ENCODE measurements around the gene SELE.
"Not testable (repeated sequence)": the region's sequence is repeated elsewhere in the genome, so short reads cannot be mapped to it uniquely, and the experiment has no call there.

SELE gene

DNA sequence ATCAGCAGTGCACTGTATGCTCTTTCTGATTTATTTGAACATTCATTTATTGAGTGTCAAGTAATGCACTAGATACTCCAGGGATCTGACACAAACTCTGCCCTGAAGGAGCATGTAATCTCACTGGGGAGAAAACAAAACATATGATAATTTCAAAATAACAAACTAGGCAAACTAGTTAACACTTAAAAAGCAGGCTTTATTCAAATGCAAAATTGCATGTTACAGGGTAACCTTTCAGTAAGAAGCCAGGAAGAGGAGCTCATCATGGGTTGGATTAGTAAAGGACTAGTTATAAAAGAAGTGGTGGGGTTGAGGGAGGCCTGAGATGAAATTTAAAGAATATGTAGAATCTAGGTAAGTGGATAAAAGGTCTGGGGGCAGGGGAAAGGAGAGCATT lies 43.4 kb downstream of the SELE start:
- TF ChIP-seq RARB (CRISPR knock-in tag; IDR thresholded peaks at IDR 0.05): no peak
- no peak for TF ChIP-seq ESRRG (CRISPR knock-in tag; IDR thresholded peaks at IDR 0.05)
- TF ChIP-seq ZFP30 (CRISPR knock-in tag; IDR thresholded peaks at IDR 0.05): no peak
- TF ChIP-seq ZNF70 (CRISPR knock-in tag; IDR thresholded peaks at IDR 0.05): no peak
- TF ChIP-seq CSDC2 (CRISPR knock-in tag; IDR thresholded peaks at IDR 0.05): no peak
- ATAC-seq: no peak

DNA sequence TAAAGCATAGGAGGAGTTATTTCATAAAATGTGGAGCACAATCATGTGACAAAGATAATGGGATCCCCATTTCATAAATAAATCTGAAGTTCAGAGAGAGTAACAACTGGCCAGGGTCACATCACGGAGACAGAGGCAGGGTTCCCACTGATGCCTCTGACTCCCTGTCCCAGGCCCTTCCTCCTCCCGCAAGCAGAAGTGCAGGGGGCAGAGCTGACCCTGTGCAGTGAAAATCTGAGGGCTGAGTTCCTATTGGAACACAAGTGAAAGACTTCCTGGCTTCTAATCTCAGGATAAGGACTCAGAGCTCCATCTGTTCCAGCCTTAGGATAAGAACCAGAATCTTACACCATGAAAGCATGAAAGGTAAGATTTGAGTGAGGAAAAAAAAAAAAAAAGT lies 44.5 kb downstream of the SELE start:
- TF ChIP-seq ZC3H10 (CRISPR knock-in tag; IDR thresholded peaks at IDR 0.05) (no peak), ZNF8 (CRISPR knock-in tag; IDR thresholded peaks at IDR 0.05) (no peak), RARB (CRISPR knock-in tag; IDR thresholded peaks at IDR 0.05) (no peak), CSDC2 (CRISPR knock-in tag; IDR thresholded peaks at IDR 0.05) (no peak), ARNTL (CRISPR knock-in tag; IDR thresholded peaks at IDR 0.05; ENCODE audit: borderline replicate concordance, low read depth) (no peak), ZNF70 (CRISPR knock-in tag; IDR thresholded peaks at IDR 0.05) (no peak), PPARA (CRISPR knock-in tag; IDR thresholded peaks at IDR 0.05; ENCODE audit: borderline replicate concordance) (no peak), ZFP30 (CRISPR knock-in tag; IDR thresholded peaks at IDR 0.05) (no peak), ZNF565 (CRISPR knock-in tag; conservative IDR thresholded peaks at IDR 0.05; ENCODE audit: low read depth) (no peak)
- TF ChIP-seq, protein P1, sequence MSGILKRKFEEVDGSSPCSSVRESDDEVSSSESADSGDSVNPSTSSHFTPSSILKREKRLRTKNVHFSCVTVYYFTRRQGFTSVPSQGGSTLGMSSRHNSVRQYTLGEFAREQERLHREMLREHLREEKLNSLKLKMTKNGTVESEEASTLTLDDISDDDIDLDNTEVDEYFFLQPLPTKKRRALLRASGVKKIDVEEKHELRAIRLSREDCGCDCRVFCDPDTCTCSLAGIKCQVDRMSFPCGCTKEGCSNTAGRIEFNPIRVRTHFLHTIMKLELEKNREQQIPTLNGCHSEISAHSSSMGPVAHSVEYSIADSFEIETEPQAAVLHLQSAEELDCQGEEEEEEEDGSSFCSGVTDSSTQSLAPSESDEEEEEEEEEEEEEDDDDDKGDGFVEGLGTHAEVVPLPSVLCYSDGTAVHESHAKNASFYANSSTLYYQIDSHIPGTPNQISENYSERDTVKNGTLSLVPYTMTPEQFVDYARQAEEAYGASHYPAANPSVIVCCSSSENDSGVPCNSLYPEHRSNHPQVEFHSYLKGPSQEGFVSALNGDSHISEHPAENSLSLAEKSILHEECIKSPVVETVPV (CRISPR knock-in tag; IDR thresholded peaks at IDR 0.05): no peak
- no peak for ATAC-seq

DNA sequence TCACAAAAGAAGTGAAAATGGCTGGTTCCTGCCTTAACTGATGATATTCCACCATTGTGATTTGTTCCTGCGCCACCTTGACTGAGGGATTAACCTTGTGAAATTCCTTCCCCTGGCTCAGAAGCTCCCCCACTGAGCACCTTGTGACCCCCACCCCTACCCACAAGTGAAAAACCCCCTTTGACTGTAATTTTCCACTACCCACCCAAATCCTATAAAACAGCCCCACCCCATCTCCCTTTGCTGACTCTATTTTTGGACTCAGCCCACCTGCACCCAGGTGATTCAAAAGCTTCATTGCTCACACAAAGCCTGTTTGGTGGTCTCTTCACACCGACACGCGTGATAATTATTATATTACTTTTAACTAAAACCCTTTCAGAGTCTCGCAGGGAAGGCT lies 45.5 kb downstream of the SELE start:
- not testable (repeated sequence) for ATAC-seq

DNA sequence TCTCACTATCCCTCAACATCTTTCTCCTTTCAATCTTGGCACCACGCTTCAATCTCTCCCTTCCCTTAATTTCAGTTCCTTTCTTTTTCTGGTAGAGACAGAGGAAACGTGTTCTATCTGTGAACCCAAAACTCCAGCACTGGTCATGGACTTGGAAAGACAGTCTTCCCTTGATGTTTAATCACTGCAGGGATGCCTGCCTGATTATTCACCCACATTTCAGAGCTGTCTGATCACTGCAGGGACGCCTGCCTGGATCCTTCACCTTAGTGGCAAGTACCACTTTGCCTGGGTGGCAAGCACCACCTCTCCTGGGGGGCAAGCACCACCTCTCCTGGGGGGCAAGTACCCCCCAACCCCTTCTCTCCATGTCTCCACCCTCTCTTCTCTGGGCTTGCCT lies 50.2 kb downstream of the SELE start:
- no peak for ATAC-seq
- TF ChIP-seq, protein P1 (CRISPR knock-in tag; IDR thresholded peaks at IDR 0.05): no peak
- TF ChIP-seq CSDC2 (CRISPR knock-in tag; IDR thresholded peaks at IDR 0.05): no peak
- TF ChIP-seq BACH2 (CRISPR knock-in tag; IDR thresholded peaks at IDR 0.05; ENCODE audit: borderline replicate concordance): no peak
- no peak for TF ChIP-seq ZC3H10 (CRISPR knock-in tag; IDR thresholded peaks at IDR 0.05)

DNA sequence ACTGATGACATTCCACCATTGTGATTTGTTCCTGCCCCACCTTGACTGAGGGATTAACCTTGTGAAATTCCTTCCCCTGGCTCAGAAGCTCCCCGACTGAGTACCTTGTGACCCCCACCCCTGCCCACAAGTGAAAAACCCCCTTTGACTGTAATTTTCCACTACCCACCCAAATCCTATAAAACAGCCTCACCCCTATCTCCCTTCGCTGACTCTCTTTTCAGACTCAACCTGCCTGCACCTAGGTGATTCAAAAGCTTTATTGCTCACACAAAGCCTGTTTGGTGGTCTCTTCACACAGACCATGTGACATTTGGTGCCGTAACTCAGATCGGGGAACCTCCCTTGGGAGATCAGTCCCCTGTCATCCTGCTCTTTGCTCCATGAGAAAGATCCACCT lies 50.7 kb downstream of the SELE start:
- not testable (repeated sequence) for ATAC-seq

DNA sequence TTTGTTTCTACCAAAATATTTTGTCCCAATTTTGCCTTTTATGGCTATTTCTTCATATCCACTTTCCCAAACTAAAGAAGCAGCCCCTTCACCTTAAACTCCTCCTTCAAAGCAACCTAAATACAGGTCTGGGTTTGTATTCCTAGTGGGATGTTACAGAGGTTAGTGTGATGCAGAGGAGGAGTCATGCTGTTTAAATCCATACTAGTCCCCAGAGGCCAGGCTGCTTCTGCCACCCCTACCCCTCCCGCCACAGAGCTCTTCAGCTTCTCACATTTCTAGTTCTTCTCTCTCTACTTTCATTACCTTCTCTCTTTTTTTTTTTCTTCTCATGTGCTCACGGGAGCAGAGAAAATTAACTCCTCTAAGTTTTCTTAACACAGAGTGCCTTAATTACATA lies 51.8 kb downstream of the SELE start:
- TF ChIP-seq TOX (CRISPR knock-in tag; IDR thresholded peaks at IDR 0.05; ENCODE audit: borderline replicate concordance): no peak
- no peak for TF ChIP-seq ZFP30 (CRISPR knock-in tag; IDR thresholded peaks at IDR 0.05)
- TF ChIP-seq ZNF565 (CRISPR knock-in tag; conservative IDR thresholded peaks at IDR 0.05; ENCODE audit: low read depth): no peak
- no peak for TF ChIP-seq OSR1 (CRISPR knock-in tag; IDR thresholded peaks at IDR 0.05)
- no peak for TF ChIP-seq ZNF8 (CRISPR knock-in tag; IDR thresholded peaks at IDR 0.05)
- TF ChIP-seq, protein P2, sequence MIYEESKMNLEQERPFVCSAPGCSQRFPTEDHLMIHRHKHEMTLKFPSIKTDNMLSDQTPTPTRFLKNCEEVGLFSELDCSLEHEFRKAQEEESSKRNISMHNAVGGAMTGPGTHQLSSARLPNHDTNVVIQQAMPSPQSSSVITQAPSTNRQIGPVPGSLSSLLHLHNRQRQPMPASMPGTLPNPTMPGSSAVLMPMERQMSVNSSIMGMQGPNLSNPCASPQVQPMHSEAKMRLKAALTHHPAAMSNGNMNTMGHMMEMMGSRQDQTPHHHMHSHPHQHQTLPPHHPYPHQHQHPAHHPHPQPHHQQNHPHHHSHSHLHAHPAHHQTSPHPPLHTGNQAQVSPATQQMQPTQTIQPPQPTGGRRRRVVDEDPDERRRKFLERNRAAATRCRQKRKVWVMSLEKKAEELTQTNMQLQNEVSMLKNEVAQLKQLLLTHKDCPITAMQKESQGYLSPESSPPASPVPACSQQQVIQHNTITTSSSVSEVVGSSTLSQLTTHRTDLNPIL (CRISPR knock-in tag; IDR thresholded peaks at IDR 0.05; ENCODE audit: low read depth): no peak
- no peak for TF ChIP-seq SNAI2 (CRISPR knock-in tag; IDR thresholded peaks at IDR 0.05)
- no peak for TF ChIP-seq ESRRG (CRISPR knock-in tag; IDR thresholded peaks at IDR 0.05)
- no peak for TF ChIP-seq RARB (CRISPR knock-in tag; IDR thresholded peaks at IDR 0.05)
- no peak for TF ChIP-seq ZC3H10 (CRISPR knock-in tag; IDR thresholded peaks at IDR 0.05)
- no peak for TF ChIP-seq BACH2 (CRISPR knock-in tag; IDR thresholded peaks at IDR 0.05; ENCODE audit: borderline replicate concordance)
- TF ChIP-seq ISL1 (CRISPR knock-in tag; IDR thresholded peaks at IDR 0.05): no peak
- no peak for TF ChIP-seq ZFP3 (CRISPR knock-in tag; IDR thresholded peaks at IDR 0.05)
- TF ChIP-seq ZNF70 (CRISPR knock-in tag; IDR thresholded peaks at IDR 0.05): no peak
- no peak for ATAC-seq

DNA sequence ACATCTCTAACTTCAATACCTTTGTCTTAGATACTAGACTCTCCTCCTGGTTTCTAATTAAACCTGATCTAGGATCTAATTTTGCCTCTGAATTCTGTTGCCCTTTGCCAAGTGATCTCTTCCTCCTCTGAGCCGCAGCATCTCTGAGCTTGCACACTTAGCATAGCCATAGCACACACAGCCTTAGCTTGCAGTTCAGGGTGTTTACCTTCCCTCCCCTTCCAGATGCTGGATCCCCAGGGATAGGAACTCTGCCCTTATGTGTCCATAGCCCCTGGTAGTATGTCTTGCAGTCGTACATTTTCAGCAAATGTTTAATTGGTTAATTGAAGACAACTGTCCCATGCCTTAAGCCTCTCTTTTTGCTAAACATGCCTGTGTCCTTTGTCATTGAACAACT lies 52.7 kb downstream of the SELE start:
- TF ChIP-seq ESRRG (CRISPR knock-in tag; IDR thresholded peaks at IDR 0.05): no peak
- no peak for TF ChIP-seq BACH2 (CRISPR knock-in tag; IDR thresholded peaks at IDR 0.05; ENCODE audit: borderline replicate concordance)
- TF ChIP-seq ZC3H10 (CRISPR knock-in tag; IDR thresholded peaks at IDR 0.05): no peak
- TF ChIP-seq OSR1 (CRISPR knock-in tag; IDR thresholded peaks at IDR 0.05): no peak
- no peak for TF ChIP-seq ZNF8 (CRISPR knock-in tag; IDR thresholded peaks at IDR 0.05)
- TF ChIP-seq, protein P3, sequence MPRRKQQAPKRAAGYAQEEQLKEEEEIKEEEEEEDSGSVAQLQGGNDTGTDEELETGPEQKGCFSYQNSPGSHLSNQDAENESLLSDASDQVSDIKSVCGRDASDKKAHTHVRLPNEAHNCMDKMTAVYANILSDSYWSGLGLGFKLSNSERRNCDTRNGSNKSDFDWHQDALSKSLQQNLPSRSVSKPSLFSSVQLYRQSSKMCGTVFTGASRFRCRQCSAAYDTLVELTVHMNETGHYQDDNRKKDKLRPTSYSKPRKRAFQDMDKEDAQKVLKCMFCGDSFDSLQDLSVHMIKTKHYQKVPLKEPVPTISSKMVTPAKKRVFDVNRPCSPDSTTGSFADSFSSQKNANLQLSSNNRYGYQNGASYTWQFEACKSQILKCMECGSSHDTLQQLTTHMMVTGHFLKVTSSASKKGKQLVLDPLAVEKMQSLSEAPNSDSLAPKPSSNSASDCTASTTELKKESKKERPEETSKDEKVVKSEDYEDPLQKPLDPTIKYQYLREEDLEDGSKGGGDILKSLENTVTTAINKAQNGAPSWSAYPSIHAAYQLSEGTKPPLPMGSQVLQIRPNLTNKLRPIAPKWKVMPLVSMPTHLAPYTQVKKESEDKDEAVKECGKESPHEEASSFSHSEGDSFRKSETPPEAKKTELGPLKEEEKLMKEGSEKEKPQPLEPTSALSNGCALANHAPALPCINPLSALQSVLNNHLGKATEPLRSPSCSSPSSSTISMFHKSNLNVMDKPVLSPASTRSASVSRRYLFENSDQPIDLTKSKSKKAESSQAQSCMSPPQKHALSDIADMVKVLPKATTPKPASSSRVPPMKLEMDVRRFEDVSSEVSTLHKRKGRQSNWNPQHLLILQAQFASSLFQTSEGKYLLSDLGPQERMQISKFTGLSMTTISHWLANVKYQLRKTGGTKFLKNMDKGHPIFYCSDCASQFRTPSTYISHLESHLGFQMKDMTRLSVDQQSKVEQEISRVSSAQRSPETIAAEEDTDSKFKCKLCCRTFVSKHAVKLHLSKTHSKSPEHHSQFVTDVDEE (CRISPR knock-in tag; IDR thresholded peaks at IDR 0.05): no peak
- TF ChIP-seq ZFP30 (CRISPR knock-in tag; IDR thresholded peaks at IDR 0.05): no peak
- TF ChIP-seq RARB (CRISPR knock-in tag; IDR thresholded peaks at IDR 0.05): no peak
- TF ChIP-seq, protein P4, sequence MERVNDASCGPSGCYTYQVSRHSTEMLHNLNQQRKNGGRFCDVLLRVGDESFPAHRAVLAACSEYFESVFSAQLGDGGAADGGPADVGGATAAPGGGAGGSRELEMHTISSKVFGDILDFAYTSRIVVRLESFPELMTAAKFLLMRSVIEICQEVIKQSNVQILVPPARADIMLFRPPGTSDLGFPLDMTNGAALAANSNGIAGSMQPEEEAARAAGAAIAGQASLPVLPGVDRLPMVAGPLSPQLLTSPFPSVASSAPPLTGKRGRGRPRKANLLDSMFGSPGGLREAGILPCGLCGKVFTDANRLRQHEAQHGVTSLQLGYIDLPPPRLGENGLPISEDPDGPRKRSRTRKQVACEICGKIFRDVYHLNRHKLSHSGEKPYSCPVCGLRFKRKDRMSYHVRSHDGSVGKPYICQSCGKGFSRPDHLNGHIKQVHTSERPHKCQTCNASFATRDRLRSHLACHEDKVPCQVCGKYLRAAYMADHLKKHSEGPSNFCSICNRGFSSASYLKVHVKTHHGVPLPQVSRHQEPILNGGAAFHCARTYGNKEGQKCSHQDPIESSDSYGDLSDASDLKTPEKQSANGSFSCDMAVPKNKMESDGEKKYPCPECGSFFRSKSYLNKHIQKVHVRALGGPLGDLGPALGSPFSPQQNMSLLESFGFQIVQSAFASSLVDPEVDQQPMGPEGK (CRISPR knock-in tag; IDR thresholded peaks at IDR 0.05; ENCODE audit: borderline replicate concordance): no peak
- TF ChIP-seq ZNF70 (CRISPR knock-in tag; IDR thresholded peaks at IDR 0.05): no peak
- no peak for ATAC-seq
